ENCODE data around the gene FHAD1. TPM values are rescaled to one million over a fixed set of nuclear protein-coding genes. Genes with fewer than 3 reads are reported as not detected.

Gene FHAD1
- total and polyA plus RNA-seq, 2 of the 13 experiments (the other 11 are each of a cell fraction or from before 2014, with no cell fraction given), result not detected

DNA sequence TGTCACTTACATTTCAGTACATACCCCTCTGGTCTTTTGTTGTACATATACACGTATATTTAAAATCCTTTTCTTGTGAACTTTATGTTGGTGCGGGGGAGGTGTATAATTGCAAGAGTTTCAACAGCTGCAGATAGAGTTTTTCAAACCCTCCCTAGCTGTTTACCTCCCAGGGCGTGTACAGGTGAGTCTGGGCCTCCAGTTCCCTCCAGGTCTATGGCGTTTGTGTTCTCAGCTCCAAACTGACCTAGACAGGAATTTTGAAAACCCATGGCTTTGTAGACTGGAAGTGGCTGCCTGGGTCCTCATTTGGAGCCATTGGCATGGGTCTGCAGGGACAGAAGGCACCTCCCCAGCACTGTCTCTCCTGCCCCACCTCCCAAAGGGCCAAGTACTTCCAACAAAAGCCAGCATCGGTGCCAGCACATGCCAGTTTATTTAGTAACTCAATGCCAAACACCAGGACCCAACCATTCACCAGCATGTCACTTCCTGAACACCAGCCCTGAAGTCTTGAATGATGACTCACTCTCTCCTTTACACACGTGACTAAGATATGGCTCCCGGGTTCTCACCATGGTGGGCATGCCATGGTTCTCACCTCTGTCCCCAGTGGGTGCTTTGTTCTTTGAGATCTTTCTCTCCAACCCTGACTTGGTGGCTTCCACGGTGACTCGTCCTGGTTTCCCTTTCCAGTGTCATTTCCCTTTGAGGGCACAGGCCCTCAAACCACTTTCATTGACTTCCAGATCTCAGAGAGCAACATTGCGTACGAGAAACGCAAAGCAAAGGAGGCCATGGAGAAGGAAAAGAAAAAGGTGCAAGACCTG is 105.3 kb downstream of the FHAD1 start (continued):
- TF ChIP-seq KDM5B (CRISPR knock-in tag; IDR thresholded peaks at IDR 0.05; ENCODE audit: borderline replicate concordance) (no peak), ZBTB1 (CRISPR knock-in tag; IDR thresholded peaks at IDR 0.05; ENCODE audit: borderline replicate concordance) (no peak), NR3C1 (CRISPR knock-in tag; IDR thresholded peaks at IDR 0.05) (no peak), ZNF629 (CRISPR knock-in tag; conservative IDR thresholded peaks at IDR 0.05) (no peak), FOSL2 (CRISPR knock-in tag; IDR thresholded peaks at IDR 0.05) (peak; percentile 93), NCOR1 (IDR thresholded peaks at IDR 0.05; ENCODE audit: borderline replicate concordance, low read length) (no peak), ZNF510 (CRISPR knock-in tag; IDR thresholded peaks at IDR 0.05; ENCODE audit: low read depth) (no peak), ZBTB4 (CRISPR knock-in tag; IDR thresholded peaks at IDR 0.05; ENCODE audit: borderline replicate concordance) (no peak), NR1H2 (CRISPR knock-in tag; IDR thresholded peaks at IDR 0.05; ENCODE audit: borderline replicate concordance, low read depth) (no peak), ZNF704 (CRISPR knock-in tag; IDR thresholded peaks at IDR 0.05; ENCODE audit: borderline replicate concordance) (no peak), TEAD3 (CRISPR knock-in tag; optimal IDR thresholded peaks at IDR 0.05; ENCODE audit: borderline replicate concordance) (peak; percentile 14), TAF15 (IDR thresholded peaks at IDR 0.05; ENCODE audit: low read depth, low read length, poor library complexity, severe bottlenecking) (no peak), PITX1 (CRISPR knock-in tag; IDR thresholded peaks at IDR 0.05) (no peak), RXRB (CRISPR knock-in tag; IDR thresholded peaks at IDR 0.05; ENCODE audit: borderline replicate concordance) (no peak), NFYC (CRISPR knock-in tag; IDR thresholded peaks at IDR 0.05) (no peak), JUND (CRISPR knock-in tag; IDR thresholded peaks at IDR 0.05) (peak; percentile 83; the same call in 1 of the 2 replicates), CREBL2 (CRISPR knock-in tag; IDR thresholded peaks at IDR 0.05; ENCODE audit: borderline replicate concordance) (no peak), KDM5A (IDR thresholded peaks at IDR 0.05; ENCODE audit: borderline replicate concordance, low read length) (no peak), ZBTB25 (CRISPR knock-in tag; IDR thresholded peaks at IDR 0.05) (no peak)
- TF ChIP-seq, protein P1, sequence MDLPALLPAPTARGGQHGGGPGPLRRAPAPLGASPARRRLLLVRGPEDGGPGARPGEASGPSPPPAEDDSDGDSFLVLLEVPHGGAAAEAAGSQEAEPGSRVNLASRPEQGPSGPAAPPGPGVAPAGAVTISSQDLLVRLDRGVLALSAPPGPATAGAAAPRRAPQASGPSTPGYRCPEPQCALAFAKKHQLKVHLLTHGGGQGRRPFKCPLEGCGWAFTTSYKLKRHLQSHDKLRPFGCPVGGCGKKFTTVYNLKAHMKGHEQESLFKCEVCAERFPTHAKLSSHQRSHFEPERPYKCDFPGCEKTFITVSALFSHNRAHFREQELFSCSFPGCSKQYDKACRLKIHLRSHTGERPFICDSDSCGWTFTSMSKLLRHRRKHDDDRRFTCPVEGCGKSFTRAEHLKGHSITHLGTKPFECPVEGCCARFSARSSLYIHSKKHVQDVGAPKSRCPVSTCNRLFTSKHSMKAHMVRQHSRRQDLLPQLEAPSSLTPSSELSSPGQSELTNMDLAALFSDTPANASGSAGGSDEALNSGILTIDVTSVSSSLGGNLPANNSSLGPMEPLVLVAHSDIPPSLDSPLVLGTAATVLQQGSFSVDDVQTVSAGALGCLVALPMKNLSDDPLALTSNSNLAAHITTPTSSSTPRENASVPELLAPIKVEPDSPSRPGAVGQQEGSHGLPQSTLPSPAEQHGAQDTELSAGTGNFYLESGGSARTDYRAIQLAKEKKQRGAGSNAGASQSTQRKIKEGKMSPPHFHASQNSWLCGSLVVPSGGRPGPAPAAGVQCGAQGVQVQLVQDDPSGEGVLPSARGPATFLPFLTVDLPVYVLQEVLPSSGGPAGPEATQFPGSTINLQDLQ (CRISPR knock-in tag; IDR thresholded peaks at IDR 0.05), result no peak

Data from HepG2 (cell line).